H1 (cell line): ENCODE data around the gene FADS2. TPM values are rescaled to one million over a fixed set of nuclear protein-coding genes. Genes with fewer than 3 reads are reported as not detected.

Experiments
- CTCF ChIA-PET: fragments of 300-600 bp; sonication (Branson Sonifier 250); formaldehyde crosslinking; loops from one replicate; lab custom pipeline; 2021; ENCODE audit not compliant: partially characterized antibody; lab: Charles Lee
- POLR2A ChIA-PET: fragments of 300-600 bp; sonication (Branson Sonifier 250); formaldehyde crosslinking; loops from one replicate; lab custom pipeline; 2021; ENCODE audit warnings: inconsistent platforms; ENCODE audit not compliant: partially characterized antibody; lab: Charles Lee
- DNase-seq, 2 experiments: peaks; one replicate each; pipeline versions ENCODE4 v3.0.0 to v3.0.0-alpha.2; 2010 to 2022; ENCODE audit warnings: low spot score in 2 of 2, low read depth in 1 of 2, mixed read lengths in 1 of 2
- FAIRE-seq: peaks from 2 replicates; lab custom pipeline; 2011; peaks lifted over from hg19 to GRCh38; lab: Jason Lieb, UNC
- H2AFZ ChIP-seq: 2 replicates; pipeline ENCODE4 v1.8.1; 2012; ENCODE audit warnings: low read length, inconsistent platforms
- H2AK5ac ChIP-seq: 2 replicates; pipeline ENCODE4 v1.6.1; 2013; ENCODE audit warnings: low read depth, low read length
- H2BK120ac ChIP-seq: replicated peaks from 2 replicates; pipeline ENCODE3; 2013; ENCODE audit warnings: low read depth, low read length, inconsistent platforms
- H2BK12ac ChIP-seq: 2 replicates; pipeline ENCODE4 v1.6.1; 2013; ENCODE audit warnings: low read depth, low read length
- H2BK15ac ChIP-seq: 2 replicates; pipeline ENCODE4 v1.6.1; 2013; ENCODE audit warnings: low read length
- H2BK20ac ChIP-seq: 2 replicates; pipeline ENCODE4 v1.6.1; 2013; ENCODE audit warnings: low read length
- H2BK5ac ChIP-seq: 2 replicates; pipeline ENCODE4 v1.6.1; 2013; ENCODE audit warnings: low read depth, low read length
- H3K14ac ChIP-seq: 2 replicates; pipeline ENCODE4 v1.6.1; 2013; ENCODE audit warnings: inconsistent platforms; ENCODE audit not compliant: insufficient read length
- H3K18ac ChIP-seq: 2 replicates; pipeline ENCODE4 v1.6.1; 2013; ENCODE audit warnings: low read length; ENCODE audit errors: extremely low read depth
- H3K23ac ChIP-seq: 2 replicates; pipeline ENCODE4 v1.6.1; 2013; ENCODE audit warnings: inconsistent platforms; ENCODE audit not compliant: insufficient read length
- H3K23me2 ChIP-seq: 2 replicates; pipeline ENCODE4 v1.6.1; 2013; ENCODE audit warnings: low read depth, low read length
- H3K27ac ChIP-seq: 2 replicates; pipeline ENCODE4 v1.6.1; 2011; ENCODE audit warnings: low read depth, low read length, inconsistent platforms
- H3K27me3 ChIP-seq, 4 experiments: replicated peaks in 1 of 4; 1 replicate in 1 of 4; 2 replicates in 3 of 4; pipeline versions ENCODE4 v1.6.1 to v1.8.1; 2011 to 2013; ENCODE audit warnings: low read length in 3 of 4, mild to moderate bottlenecking in 3 of 4, inconsistent platforms in 2 of 4, mixed read lengths in 2 of 4, moderate library complexity in 1 of 4; ENCODE audit not compliant: control insufficient read depth in 3 of 4, insufficient read depth in 3 of 4; ENCODE audit errors: extremely low read depth in 1 of 4
- H3K36me3 ChIP-seq, 4 experiments: 2 replicates each; pipeline versions ENCODE4 v1.6.1 to v1.8.1; 2011 to 2013; ENCODE audit warnings: mild to moderate bottlenecking in 4 of 4, low read length in 3 of 4, moderate library complexity in 2 of 4, control low read depth in 1 of 4, inconsistent platforms in 1 of 4; ENCODE audit not compliant: insufficient read depth in 4 of 4, control insufficient read depth in 2 of 4
- H3K4ac ChIP-seq: replicated peaks from 2 replicates; pipeline ENCODE3; 2013; ENCODE audit warnings: low read length, low read depth, mixed read lengths, inconsistent platforms; ENCODE audit not compliant: insufficient read length
- H3K4me1 ChIP-seq, 4 experiments: replicated peaks in 1 of 4; 1 replicate in 1 of 4; 2 replicates in 3 of 4; pipeline versions ENCODE4 v1.6.1 to v1.8.1; 2011 to 2013; ENCODE audit warnings: low read length in 3 of 4, inconsistent platforms in 2 of 4, mixed read lengths in 1 of 4; ENCODE audit not compliant: insufficient read depth in 4 of 4, control insufficient read depth in 3 of 4
- H3K4me2 ChIP-seq, 2 experiments: 2 replicates each; pipeline versions ENCODE4 v1.6.1 to v1.8.1; 2011 to 2013; ENCODE audit warnings: low read depth in 2 of 2, low read length in 2 of 2, control low read depth in 1 of 2, inconsistent platforms in 1 of 2, mild to moderate bottlenecking in 1 of 2; ENCODE audit not compliant: insufficient read depth in 1 of 2
- H3K4me3 ChIP-seq, 4 experiments: fragments of 200-600, 300-600 bp in 1 of 4; sonication (generic), shearing (Covaris generic), sonication (Bioruptor Twin) in 1 of 4; 2 replicates each; pipeline versions ENCODE4 v1.5.1 to v1.8.1; 2011 to 2016; ENCODE audit warnings: low read length in 4 of 4, low read depth in 3 of 4, control low read depth in 2 of 4, inconsistent platforms in 2 of 4, mild to moderate bottlenecking in 2 of 4, mixed read lengths in 1 of 4, moderate library complexity in 1 of 4; ENCODE audit not compliant: insufficient read depth in 2 of 4; ENCODE audit errors: extremely low read depth in 1 of 4
- H3K56ac ChIP-seq: replicated peaks from 2 replicates; pipeline ENCODE3; 2013; ENCODE audit warnings: low read depth, mild to moderate bottlenecking, mixed read lengths, low read length, inconsistent platforms; ENCODE audit not compliant: insufficient read length
- H3K79me1 ChIP-seq: 2 replicates; pipeline ENCODE4 v1.6.1; 2013; ENCODE audit warnings: low read depth, low read length, control low read depth
- H3K79me2 ChIP-seq, 2 experiments: 2 replicates each; pipeline versions ENCODE4 v1.6.1 to v1.8.1; 2012 to 2013; ENCODE audit warnings: low read length in 2 of 2, mild to moderate bottlenecking in 2 of 2, inconsistent platforms in 1 of 2; ENCODE audit not compliant: insufficient read depth in 2 of 2, control insufficient read depth in 1 of 2
- H3K9ac ChIP-seq, 4 experiments: replicated peaks in 1 of 4; 1 replicate in 1 of 4; 2 replicates in 3 of 4; pipeline versions ENCODE4 v1.6.1 to v1.8.1; 2011 to 2013; ENCODE audit warnings: low read depth in 3 of 4, low read length in 3 of 4, control low read depth in 2 of 4, mild to moderate bottlenecking in 2 of 4, moderate library complexity in 2 of 4, inconsistent platforms in 1 of 4; ENCODE audit errors: extremely low read depth in 1 of 4
- H3K9me3 ChIP-seq, 2 experiments: 2 replicates each; pipeline versions ENCODE4 v1.6.1 to v1.8.1; 2012 to 2013; ENCODE audit warnings: mild to moderate bottlenecking in 2 of 2, moderate library complexity in 2 of 2, control low read depth in 1 of 2, inconsistent platforms in 1 of 2, low read depth in 1 of 2, low read length in 1 of 2, mixed read lengths in 1 of 2; ENCODE audit not compliant: insufficient read depth in 2 of 2
- H4K20me1 ChIP-seq, 2 experiments: replicated peaks in 1 of 2; 2 replicates each; pipeline versions ENCODE3 to v1.8.1; 2011 to 2013; ENCODE audit warnings: inconsistent platforms in 2 of 2, low read length in 2 of 2, mild to moderate bottlenecking in 1 of 2; ENCODE audit not compliant: insufficient read depth in 2 of 2, control insufficient read depth in 1 of 2
- H4K5ac ChIP-seq: 2 replicates; pipeline ENCODE4 v1.6.1; 2013; ENCODE audit warnings: low read length, low read depth, mixed read lengths, inconsistent platforms; ENCODE audit not compliant: insufficient read length
- H4K8ac ChIP-seq: 2 replicates; pipeline ENCODE4 v1.8.0; 2013; ENCODE audit warnings: mild to moderate bottlenecking, moderate library complexity, low read length, inconsistent platforms; ENCODE audit not compliant: insufficient read depth; ENCODE audit errors: extremely low read depth
- H4K91ac ChIP-seq: replicated peaks from 2 replicates; pipeline ENCODE3; 2013; ENCODE audit warnings: low read length, mixed read lengths, inconsistent platforms; ENCODE audit not compliant: insufficient read length
- BCL11A ChIP-seq, 2 experiments: IDR thresholded peaks; one replicate each; pipeline ENCODE4 v1.6.1; 2011; ENCODE audit warnings: low read depth in 2 of 2, low read length in 2 of 2, mild to moderate bottlenecking in 2 of 2
- BRCA1 ChIP-seq: IDR thresholded peaks from 2 replicates; pipeline ENCODE4 v1.6.1; 2012; ENCODE audit warnings: low read depth, low read length, improper control_type of control experiment
- CBX8 ChIP-seq: fragments of 300-800, 300-1000 bp; sonication (generic); IDR thresholded peaks from 2 replicates; pipeline ENCODE4 v1.7.1; 2016; ENCODE audit warnings: low read depth, low read length, borderline replicate concordance
- CREB1 ChIP-seq: IDR thresholded peaks from 2 replicates; pipeline ENCODE4 v1.6.1; 2012; ENCODE audit warnings: inconsistent platforms
- CTBP2 ChIP-seq: IDR thresholded peaks from 2 replicates; pipeline ENCODE4 v1.7.0; 2011; ENCODE audit warnings: borderline replicate concordance, mild to moderate bottlenecking, moderate library complexity, mixed read lengths, low read length; ENCODE audit not compliant: insufficient read depth, insufficient read length
- E2F6 ChIP-seq: IDR thresholded peaks from 2 replicates; pipeline ENCODE4 v1.6.1; 2012; ENCODE audit warnings: inconsistent platforms
- EZH2 ChIP-seq: fragments of 200-600 bp; sonication (generic); IDR thresholded peaks from 2 replicates; pipeline ENCODE4 v1.7.1; 2012; ENCODE audit warnings: low read depth, mild to moderate bottlenecking, moderate library complexity, low read length, inconsistent platforms; ENCODE audit not compliant: severe bottlenecking
- MAFK ChIP-seq: IDR thresholded peaks from 2 replicates; pipeline ENCODE4 v1.6.1; 2012; ENCODE audit warnings: low read depth, mild to moderate bottlenecking, improper control_type of control experiment, low read length
- SP4 ChIP-seq: IDR thresholded peaks from 2 replicates; pipeline ENCODE4 v1.6.1; 2012; ENCODE audit warnings: low read length, inconsistent platforms
- TCF12 ChIP-seq: IDR thresholded peaks from 2 replicates; pipeline ENCODE4 v1.6.1; 2011; ENCODE audit warnings: low read depth, mild to moderate bottlenecking, low read length
- WGBS, 2 experiments: shearing (Covaris generic) in 1 of 2; methylation state at CpG; one replicate each; pipeline versions ENCODE4 v1.1.6 to v1.1.7; 2013 to 2015; ENCODE audit warnings: low lambda C conversion rate in 2 of 2, mixed read lengths in 2 of 2, inconsistent platforms in 1 of 2, low coverage in 1 of 2, missing lambda C conversion rate in 1 of 2; ENCODE audit not compliant: insufficient replicate concordance in 2 of 2, insufficient coverage in 1 of 2, insufficient read length in 1 of 2; ENCODE audit errors: extremely low coverage in 1 of 2, missing lambda C conversion rate in 1 of 2; 5-methylcytosine and 5-hydroxymethylcytosine counted together
- polyA plus RNA-seq, 7 experiments: library from polyadenylated mRNA; depleted of rRNA in 3 of 7; stranded (reverse) in 5 of 7; unstranded in 2 of 7; fragments of >200 nt in 5 of 7; fragments of 200-250 nt in 2 of 7; gene quantifications; 1 replicate in 5 of 7; 2 replicates in 1 of 7; 4 replicates in 1 of 7; pipeline versions ENCODE4 v1.2.1 to v1.2.3, GENCODE V29; 2011 to 2013; ENCODE audit warnings: missing spikeins in 2 of 7, mixed read lengths in 2 of 7
- total RNA-seq: library from RNA; stranded (reverse); fragmentation: NEBNext Ultra II Directional; extraction: Animal tissue kit (Norgen Biotek cat#: 25700); gene quantifications from 2 replicates; pipeline ENCODE4 v1.2.1, GENCODE V29; 2021
- TF ChIP-seq, protein P1 (sequence below): IDR thresholded peaks from 2 replicates; pipeline ENCODE4 v1.6.1; 2011; ENCODE audit warnings: low read depth, mild to moderate bottlenecking, low read length; ENCODE audit not compliant: insufficient read depth

The FADS2 gene
- total and polyA plus RNA-seq, 2 of the 8 experiments (the other 6 are each of a cell fraction or from before 2014, with no cell fraction given), result 499 to 701 TPM

DNA sequence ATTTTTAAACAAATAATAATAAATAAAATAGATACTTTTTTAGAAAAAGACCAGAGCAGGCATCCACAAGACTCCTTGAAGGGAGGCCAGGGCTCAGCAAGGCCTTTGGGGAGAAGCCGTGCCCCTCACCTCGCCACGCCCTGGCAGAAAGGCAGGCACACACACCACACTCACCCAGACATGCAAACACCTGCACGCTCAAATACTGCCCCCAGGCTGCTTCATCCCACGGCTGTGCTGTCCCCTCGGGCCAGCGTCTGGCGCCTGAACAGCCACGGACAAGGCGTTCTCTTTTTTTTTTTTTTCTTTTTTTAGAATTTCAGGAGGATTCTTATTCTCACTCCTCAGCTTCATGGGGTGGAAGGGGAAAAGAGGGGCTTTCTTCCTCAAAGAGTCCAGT, 61.7 kb downstream of the FADS2 start:
- H3K23me2 ChIP-seq, result peaks cover 8% of the 10 kb centered on the region; the same call in 1 of the 2 replicates
- ChIA-PET CTCF (interaction anchor here (0.6 to 23.2 kb wide), 7 partner anchors 8 to 218 kb away, joined by 3 to 658 read pairs (median 6); partner anchors contain the start of gene BEST1), POLR2A (interaction anchor here (0.6 kb wide), 1 partner anchor 146 kb away, joined by 3 read pairs; no protein-coding TSS in a partner anchor)
- H3K36me3 ChIP-seq, result no peaks in the 10 kb centered on the region
- H3K4me1 ChIP-seq, result peaks cover 0 to 17% (median 8%) of the 10 kb centered on the region in 4 experiments; a peak in 6 of 7 replicates
- H3K4me3 ChIP-seq, result no peak overlapping the region
- peak overlapping the region; percentile 90 to 98; a peak in 2 of 4 replicates for H3K4me2 ChIP-seq
- H3K4ac ChIP-seq, result no peak overlapping the region
- H3K79me1 ChIP-seq, result no peaks in the 10 kb centered on the region; the same call in 1 of the 2 replicates
- no peak overlapping the region for H2AK5ac ChIP-seq
- no peak overlapping the region for H2BK120ac ChIP-seq
- DNase-seq (no peak), FAIRE-seq (no peak)
- H4K5ac ChIP-seq, result no peak overlapping the region
- peaks cover 2 to 6% of the 10 kb centered on the region in 2 experiments for H4K20me1 ChIP-seq
- H4K91ac ChIP-seq, result no peak overlapping the region
- H3K18ac ChIP-seq, result no peak overlapping the region
- 97% methylated on average over 10 of the region's 10 CpGs; no CpG with 5 or more reads in 1 of the 2 experiments for WGBS, 2 experiments
- H3K79me2 ChIP-seq, result peaks cover 0 to 2% of the 10 kb centered on the region in 2 experiments; a peak in 1 of 4 replicates
- no peak overlapping the region for H2BK15ac ChIP-seq
- H2AFZ ChIP-seq, result no peak overlapping the region
- H3K23ac ChIP-seq, result no peak overlapping the region
- no peak overlapping the region for H2BK20ac ChIP-seq
- no peak overlapping the region for H3K27ac ChIP-seq
- H3K9me3 ChIP-seq, result no peaks in the 10 kb centered on the region
- no peak overlapping the region for H3K56ac ChIP-seq
- H3K9ac ChIP-seq, result no peak overlapping the region
- no peak overlapping the region for H2BK5ac ChIP-seq
- no peaks in the 10 kb centered on the region for H3K27me3 ChIP-seq
- H3K14ac ChIP-seq, result no peak overlapping the region
- no peak overlapping the region for H2BK12ac ChIP-seq
- H4K8ac ChIP-seq, result no peak overlapping the region
- TF ChIP-seq CBX8 (no peak), EZH2 (no peak), MAFK (no peak), SP4 (no peak), BCL11A (IDR thresholded peaks at IDR 0.05; ENCODE audit: low read depth in 2 of 2, low read length in 2 of 2) (no peak), CREB1 (no peak), TCF12 (no peak), E2F6 (no peak), CTBP2 (no peak), BRCA1 (no peak)
- TF ChIP-seq, protein P1, sequence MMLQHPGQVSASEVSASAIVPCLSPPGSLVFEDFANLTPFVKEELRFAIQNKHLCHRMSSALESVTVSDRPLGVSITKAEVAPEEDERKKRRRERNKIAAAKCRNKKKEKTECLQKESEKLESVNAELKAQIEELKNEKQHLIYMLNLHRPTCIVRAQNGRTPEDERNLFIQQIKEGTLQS, result no peak
